Endothelial cell of umbilical vein (primary cell): Measurements from ENCODE around the gene PRKAR2B. TPM values are rescaled to one million over a fixed set of nuclear protein-coding genes. Genes with fewer than 3 reads are reported as not detected.

Experiments used
- BruUV-seq: library from RNA; stranded (reverse); fragments of 400-500 nt; replicated peaks from 2 replicates; lab custom pipeline; 2021; lab: Mats Ljungman, UMichigan
- CTCF ChIA-PET: fragments of 300-600, 350-600 bp; sonication (Branson Sonifier 250); formaldehyde crosslinking; loops from one replicate; lab custom pipeline; 2021; ENCODE audit warnings: antibody characterized with exemption, inconsistent platforms; lab: Charles Lee
- POLR2A ChIA-PET: fragments of 300-600, 350-600 bp; sonication (Branson Sonifier 250); formaldehyde crosslinking; loops from one replicate; lab custom pipeline; 2021; ENCODE audit warnings: antibody characterized with exemption, inconsistent platforms; lab: Charles Lee
- DNase-seq: peaks from one replicate; pipeline ENCODE4 v3.0.0-alpha.2; 2011; ENCODE audit warnings: low read depth, low spot score
- FAIRE-seq: peaks from 2 replicates; lab custom pipeline; 2011; peaks lifted over from hg19 to GRCh38; lab: Jason Lieb, UNC
- H2AFZ ChIP-seq: 2 replicates; pipeline ENCODE4 v1.6.0; 2012; ENCODE audit warnings: low read depth, low read length, control low read depth, inconsistent platforms
- H3K27ac ChIP-seq: 2 replicates; pipeline ENCODE4 v1.5.1; 2011; ENCODE audit warnings: low read depth, mild to moderate bottlenecking, control low read depth, low read length, moderate library complexity; ENCODE audit not compliant: insufficient read depth
- H3K27me3 ChIP-seq, 2 experiments: 2 replicates each; pipeline versions ENCODE4 v1.6.0 to v1.6.1; 2011; ENCODE audit warnings: low read length in 2 of 2, mixed read lengths in 1 of 2; ENCODE audit not compliant: control insufficient read depth in 2 of 2, insufficient read depth in 2 of 2
- H3K36me3 ChIP-seq, 2 experiments: 2 replicates in 1 of 2; 3 replicates in 1 of 2; pipeline ENCODE4 v1.5.1; 2011; ENCODE audit warnings: low read length in 2 of 2, mild to moderate bottlenecking in 1 of 2, moderate library complexity in 1 of 2; ENCODE audit not compliant: control insufficient read depth in 2 of 2, insufficient read depth in 2 of 2; ENCODE audit errors: extremely low read depth in 1 of 2
- H3K4me1 ChIP-seq: 3 replicates; pipeline ENCODE4 v1.5.1; 2011; ENCODE audit warnings: mild to moderate bottlenecking, low read length; ENCODE audit not compliant: control insufficient read depth, insufficient read depth; ENCODE audit errors: extremely low read depth
- H3K4me2 ChIP-seq: 2 replicates; pipeline ENCODE4 v1.6.1; 2011; ENCODE audit warnings: low read length, control low read depth, mixed read lengths; ENCODE audit not compliant: insufficient read depth
- H3K4me3 ChIP-seq, 3 experiments: fragments of 200-600 bp in 1 of 3; sonication (generic), shearing (Covaris generic) in 1 of 3; replicated peaks in 1 of 3; 2 replicates each; pipeline ENCODE4 v1.5.1; 2011 to 2016; ENCODE audit warnings: control low read depth in 3 of 3, low read length in 3 of 3, mild to moderate bottlenecking in 2 of 3, inconsistent platforms in 1 of 3, low read depth in 1 of 3, moderate library complexity in 1 of 3; ENCODE audit not compliant: insufficient read depth in 1 of 3
- H3K79me2 ChIP-seq: 2 replicates; pipeline ENCODE4 v1.6.0; 2012; ENCODE audit warnings: low read length, inconsistent platforms; ENCODE audit not compliant: control insufficient read depth, insufficient read depth
- H3K9ac ChIP-seq: replicated peaks from 2 replicates; pipeline ENCODE3; 2011; ENCODE audit warnings: low read length, control low read depth; ENCODE audit not compliant: insufficient read depth; ENCODE audit errors: extremely low read depth
- H3K9me1 ChIP-seq: replicated peaks from 3 replicates; pipeline ENCODE4 v1.6.0; 2011; ENCODE audit warnings: mild to moderate bottlenecking, low read length; ENCODE audit not compliant: control insufficient read depth, insufficient read depth; ENCODE audit errors: extremely low read depth
- H3K9me3 ChIP-seq: replicated peaks from 2 replicates; pipeline ENCODE4 v1.5.1; 2012; ENCODE audit warnings: low read length, inconsistent platforms; ENCODE audit not compliant: control insufficient read depth, insufficient read depth
- H4K20me1 ChIP-seq: replicated peaks from 2 replicates; pipeline ENCODE3; 2011; ENCODE audit warnings: mild to moderate bottlenecking, low read length; ENCODE audit not compliant: control insufficient read depth, insufficient read depth; ENCODE audit errors: extremely low read depth
- EZH2 ChIP-seq: IDR thresholded peaks from 2 replicates; pipeline ENCODE4 v1.6.1; 2012; ENCODE audit warnings: borderline replicate concordance, low read depth, mild to moderate bottlenecking, moderate library complexity, low read length, inconsistent platforms; ENCODE audit not compliant: severe bottlenecking
- FOS ChIP-seq: IDR thresholded peaks from 2 replicates; pipeline ENCODE4 v1.6.1; 2011; ENCODE audit warnings: mild to moderate bottlenecking, low read length, moderate library complexity, borderline replicate concordance; ENCODE audit not compliant: insufficient read depth
- GATA2 ChIP-seq: IDR thresholded peaks from 2 replicates; pipeline ENCODE4 v1.7.0; 2011; ENCODE audit warnings: low read depth, mild to moderate bottlenecking, moderate library complexity, mixed read lengths, low read length; ENCODE audit not compliant: insufficient read length, insufficient read depth
- JUN ChIP-seq: IDR thresholded peaks from 2 replicates; pipeline ENCODE4 v1.6.1; 2011; ENCODE audit warnings: borderline replicate concordance, low read depth; ENCODE audit not compliant: insufficient read length, insufficient read depth
- MYC ChIP-seq: IDR thresholded peaks from one replicate; pipeline ENCODE4 v1.6.1; 2011; ENCODE audit warnings: mild to moderate bottlenecking, low read depth, low read length
- POLR2A ChIP-seq: IDR thresholded peaks from 2 replicates; pipeline ENCODE4 v1.6.1; 2012; ENCODE audit warnings: low read depth, mild to moderate bottlenecking, control low read depth, low read length
- POLR2AphosphoS5 ChIP-seq: IDR thresholded peaks from 2 replicates; pipeline ENCODE4 v1.6.1; 2012; ENCODE audit warnings: low read depth, mild to moderate bottlenecking, control low read depth, low read length, moderate library complexity; ENCODE audit not compliant: insufficient read depth
- dilution Hi-C: fragments of 300-500 bp; cut with MboI; formaldehyde crosslinking; loops from one replicate; pipeline ENCODE4 v1.15.0; 2019; ENCODE audit warnings: low sequenced_read_pairs; ENCODE audit not compliant: extremely low pct_ligation_motif_present
- intact Hi-C: fragments of 100-400 bp; cut with micrococcal nuclease; formaldehyde crosslinking; loops from one replicate; pipeline ENCODE4 v1.10.0; 2022
- polyA plus RNA-seq, 4 experiments: library from polyadenylated mRNA; depleted of rRNA in 3 of 4; stranded (reverse) in 3 of 4; unstranded in 1 of 4; fragments of >200 nt; gene quantifications; 2 replicates each; pipeline versions ENCODE4 v1.2.1 to v1.2.3, GENCODE V29; 2011 to 2012; ENCODE audit warnings: missing spikeins in 1 of 4
- total RNA-seq: library from RNA; stranded (reverse); gene quantifications from 2 replicates; pipeline ENCODE4 v1.2.3, GENCODE V29; 2021
- TF ChIP-seq, protein P1 (sequence below), 2 donors: IDR thresholded peaks; 1 replicate in 1 of 2; 2 replicates in 1 of 2; pipeline ENCODE4 v1.5.1; 2011; ENCODE audit warnings: low read length in 2 of 2, mild to moderate bottlenecking in 2 of 2, moderate library complexity in 2 of 2, control low read depth in 1 of 2, inconsistent platforms in 1 of 2, low read depth in 1 of 2; ENCODE audit not compliant: insufficient read depth in 1 of 2; ENCODE audit errors: extremely low read depth in 1 of 2
- TF ChIP-seq, protein P2 (sequence below): IDR thresholded peaks from 2 replicates; pipeline ENCODE4 v1.6.1; 2011; ENCODE audit not compliant: insufficient read depth, insufficient read length

PRKAR2B gene
- total and polyA plus RNA-seq, 2 donors (not counting 3 experiments of a cell fraction or from before 2014, with no cell fraction given) = 10.7 to 39.8 TPM

DNA sequence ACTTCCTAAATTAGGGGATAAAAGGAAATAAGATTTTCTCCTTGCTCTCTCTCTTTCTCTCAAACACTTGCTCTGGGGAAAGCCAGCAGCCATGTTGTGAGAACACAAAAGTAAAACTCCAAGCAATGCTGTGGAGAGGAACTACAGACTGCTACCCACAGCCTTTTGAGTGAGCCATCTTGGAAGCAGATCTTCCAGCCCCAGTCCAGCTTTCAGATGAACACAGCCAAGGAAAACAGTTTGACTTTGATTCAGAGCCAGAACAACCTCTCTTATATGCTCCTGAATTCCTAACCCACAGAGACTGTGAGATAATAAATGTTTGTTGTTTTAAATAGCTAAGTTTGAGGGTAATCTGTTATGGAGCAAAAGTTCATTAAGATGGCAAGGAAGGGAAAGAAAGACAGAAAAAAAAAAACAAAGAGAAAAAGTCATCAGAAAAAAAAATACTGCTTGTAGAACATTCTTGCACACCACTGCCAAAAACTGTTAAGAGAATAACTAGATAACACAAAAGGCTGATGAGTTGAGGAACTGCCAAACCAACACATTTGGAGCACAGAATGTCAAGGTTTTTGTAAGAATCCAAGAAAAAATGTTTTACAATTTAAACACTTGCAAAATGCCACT lies 20.9 kb upstream of the PRKAR2B start:
- Histone ChIP-seq H3K9me3 (no peaks in the 10 kb centered on the region), H3K27ac (no peak overlapping the region), H3K36me3 (no peaks in the 10 kb centered on the region), H2AFZ (no peak overlapping the region), H3K79me2 (no peaks in the 10 kb centered on the region), H3K9me1 (no peaks in the 10 kb centered on the region), H4K20me1 (no peaks in the 10 kb centered on the region), H3K27me3 (no peaks in the 10 kb centered on the region), H3K4me3 (no peak overlapping the region), H3K9ac (no peak overlapping the region), H3K4me1 (no peaks in the 10 kb centered on the region), H3K4me2 (no peak overlapping the region)
- ChIA-PET POLR2A (no interaction called here), CTCF (interaction anchor here (1.6 to 3.1 kb wide), 2 partner anchors 76 to 124 kb away, joined by 7 to 10 read pairs; no protein-coding TSS in a partner anchor)
- intact Hi-C loops (no loop called here), dilution Hi-C loops (no loop called here)
- BruUV-seq = no TSS peak
- FAIRE-seq (peak; percentile 24), DNase-seq (no peak)
- no peak for TF ChIP-seq JUN
- TF ChIP-seq MYC = no peak
- TF ChIP-seq, protein P1, sequence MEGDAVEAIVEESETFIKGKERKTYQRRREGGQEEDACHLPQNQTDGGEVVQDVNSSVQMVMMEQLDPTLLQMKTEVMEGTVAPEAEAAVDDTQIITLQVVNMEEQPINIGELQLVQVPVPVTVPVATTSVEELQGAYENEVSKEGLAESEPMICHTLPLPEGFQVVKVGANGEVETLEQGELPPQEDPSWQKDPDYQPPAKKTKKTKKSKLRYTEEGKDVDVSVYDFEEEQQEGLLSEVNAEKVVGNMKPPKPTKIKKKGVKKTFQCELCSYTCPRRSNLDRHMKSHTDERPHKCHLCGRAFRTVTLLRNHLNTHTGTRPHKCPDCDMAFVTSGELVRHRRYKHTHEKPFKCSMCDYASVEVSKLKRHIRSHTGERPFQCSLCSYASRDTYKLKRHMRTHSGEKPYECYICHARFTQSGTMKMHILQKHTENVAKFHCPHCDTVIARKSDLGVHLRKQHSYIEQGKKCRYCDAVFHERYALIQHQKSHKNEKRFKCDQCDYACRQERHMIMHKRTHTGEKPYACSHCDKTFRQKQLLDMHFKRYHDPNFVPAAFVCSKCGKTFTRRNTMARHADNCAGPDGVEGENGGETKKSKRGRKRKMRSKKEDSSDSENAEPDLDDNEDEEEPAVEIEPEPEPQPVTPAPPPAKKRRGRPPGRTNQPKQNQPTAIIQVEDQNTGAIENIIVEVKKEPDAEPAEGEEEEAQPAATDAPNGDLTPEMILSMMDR (IDR thresholded peaks at IDR 0.05; ENCODE audit: extremely low read depth in 1 of 2, insufficient read depth in 1 of 2, low read depth in 1 of 2, low read length in 2 of 2) = no peak
- TF ChIP-seq POLR2AphosphoS5 = no peak
- no peak for TF ChIP-seq POLR2A
- TF ChIP-seq EZH2 = no peak
- no peak for TF ChIP-seq GATA2
- no peak for TF ChIP-seq FOS
- TF ChIP-seq, protein P2, sequence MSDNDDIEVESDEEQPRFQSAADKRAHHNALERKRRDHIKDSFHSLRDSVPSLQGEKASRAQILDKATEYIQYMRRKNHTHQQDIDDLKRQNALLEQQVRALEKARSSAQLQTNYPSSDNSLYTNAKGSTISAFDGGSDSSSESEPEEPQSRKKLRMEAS = no peak
